Frontal cortex (tissue), 4 donors: ENCODE results near the gene SLC27A1. TPM values are rescaled to one million over a fixed set of nuclear protein-coding genes. Genes with fewer than 3 reads are reported as not detected.

Experiments
- DNase-seq, 2 donors: peaks; one replicate each; pipeline ENCODE4 v3.0.0; 2012; ENCODE audit warnings: low spot score in 2 of 2
- FAIRE-seq: peaks from 2 replicates; lab custom pipeline; 2012; peaks lifted over from hg19 to GRCh38; lab: Jason Lieb, UNC
- total RNA-seq: library from RNA; depleted of rRNA; stranded (reverse); fragments of >200 nt; gene quantifications from one replicate; pipeline ENCODE4 v1.2.3, GENCODE V29; 2014
- donor health status: control.
- donor health status: control.
- donor health status: control.

SLC27A1 gene
- total RNA-seq, 1 donor from 2014 or later: 10.2 TPM

- DNase-seq (no peak), FAIRE-seq (no peak)
These were observed 82.9 kb downstream of the SLC27A1 start for GRCh38 chr19:17553256-17553655.

GRCh38 chr19:17554968-17555479 is 84.7 kb downstream of the SLC27A1 start:
- DNase-seq: no peak
- FAIRE-seq: no peak

GRCh38 chr19:17555480-17555928 is 85.2 kb downstream of the SLC27A1 start, which contains the start of gene COLGALT1:
Gene COLGALT1, plus strand, starts transcription at chr19:17555649. Its CDS starts 65 bp downstream, at chr19:17555714.
- peak; percentile 96 for DNase-seq
- no peak for FAIRE-seq

Other genes with a start within 250 kb of the SLC27A1 start
- gene OCEL1, start 244.3 kb upstream of the SLC27A1 start, total RNA-seq: 0.82 TPM
- gene NR2F6, start 224.6 kb upstream of the SLC27A1 start, total RNA-seq: 9.8 TPM
- gene USHBP1, start 205.8 kb upstream of the SLC27A1 start, total RNA-seq: 0.82 TPM
- 66.9 TPM for gene BABAM1, start 203.1 kb upstream of the SLC27A1 start, total RNA-seq
- gene ANKLE1, start 188.6 kb upstream of the SLC27A1 start, total RNA-seq: 0.82 TPM
- 20.4 TPM for gene ABHD8, start 167.1 kb upstream of the SLC27A1 start, total RNA-seq
- 11.4 TPM for gene MRPL34, start 164.7 kb upstream of the SLC27A1 start, total RNA-seq
- 10.2 TPM for gene DDA1, start 161.0 kb upstream of the SLC27A1 start, total RNA-seq
- 20.0 TPM for gene ANO8, start 135.7 kb upstream of the SLC27A1 start, total RNA-seq
- 11.8 TPM for gene GTPBP3, start 133.0 kb upstream of the SLC27A1 start, total RNA-seq
- under 0.01 TPM for gene PLVAP, start 93.2 kb upstream of the SLC27A1 start, total RNA-seq
- gene CCDC194, start 76.3 kb upstream of the SLC27A1 start, total RNA-seq: not detected
- gene BST2, start 64.9 kb upstream of the SLC27A1 start, total RNA-seq: 1.6 TPM
- 17.5 TPM for gene MVB12A, start 50.5 kb upstream of the SLC27A1 start, total RNA-seq
- gene TMEM221, start 21.9 kb upstream of the SLC27A1 start, total RNA-seq: 0.82 TPM
- not detected for gene NXNL1, start 9.6 kb upstream of the SLC27A1 start, total RNA-seq
- 38.3 TPM for gene PGLS, start 41.1 kb downstream of the SLC27A1 start, total RNA-seq
- gene COLGALT1, start 85.1 kb downstream of the SLC27A1 start, total RNA-seq: 17.1 TPM
- gene UNC13A, start 217.8 kb downstream of the SLC27A1 start, total RNA-seq: 27.3 TPM
- 20.8 TPM for gene MAP1S, start 249.0 kb downstream of the SLC27A1 start, total RNA-seq